Subcutaneous abdominal adipose tissue (tissue), 5 donors: ENCODE data around the gene PPP2R5B.

Experiments used
- H3K27ac ChIP-seq: one replicate; pipeline ENCODE4 v1.7.0; 2013; ENCODE audit warnings: low read depth, mild to moderate bottlenecking, inconsistent platforms, low read length, moderate library complexity
- H3K27me3 ChIP-seq, 5 donors: one replicate each; pipeline ENCODE4 v1.7.0; 2013; ENCODE audit warnings: low read length in 5 of 5, inconsistent platforms in 1 of 5; ENCODE audit not compliant: control insufficient read depth in 5 of 5, insufficient read depth in 4 of 5
- H3K36me3 ChIP-seq, 5 donors: one replicate each; pipeline ENCODE4 v1.7.0; 2013; ENCODE audit warnings: low read length in 5 of 5; ENCODE audit not compliant: control insufficient read depth in 5 of 5, insufficient read depth in 5 of 5
- H3K4me1 ChIP-seq, 5 donors: one replicate each; pipeline ENCODE4 v1.7.0; 2013; ENCODE audit warnings: low read length in 5 of 5, mild to moderate bottlenecking in 3 of 5, moderate library complexity in 1 of 5; ENCODE audit not compliant: control insufficient read depth in 5 of 5, insufficient read depth in 5 of 5
- H3K4me3 ChIP-seq, 5 donors: one replicate each; pipeline ENCODE4 v1.7.0; 2013; ENCODE audit warnings: low read length in 5 of 5, low read depth in 1 of 5
- H3K9ac ChIP-seq, 5 donors: one replicate each; pipeline ENCODE4 v1.7.0; 2013; ENCODE audit warnings: low read length in 5 of 5, mild to moderate bottlenecking in 4 of 5, moderate library complexity in 3 of 5
- H3K9me3 ChIP-seq, 5 donors: one replicate each; pipeline ENCODE4 v1.7.0; 2013; ENCODE audit warnings: low read length in 5 of 5; ENCODE audit not compliant: control insufficient read depth in 5 of 5
- donor health status: healthy.
- donor health status: healthy.
- donor health status: healthy.
- donor health status: healthy.
- donor health status: healthy.

Gene PPP2R5B

DNA sequence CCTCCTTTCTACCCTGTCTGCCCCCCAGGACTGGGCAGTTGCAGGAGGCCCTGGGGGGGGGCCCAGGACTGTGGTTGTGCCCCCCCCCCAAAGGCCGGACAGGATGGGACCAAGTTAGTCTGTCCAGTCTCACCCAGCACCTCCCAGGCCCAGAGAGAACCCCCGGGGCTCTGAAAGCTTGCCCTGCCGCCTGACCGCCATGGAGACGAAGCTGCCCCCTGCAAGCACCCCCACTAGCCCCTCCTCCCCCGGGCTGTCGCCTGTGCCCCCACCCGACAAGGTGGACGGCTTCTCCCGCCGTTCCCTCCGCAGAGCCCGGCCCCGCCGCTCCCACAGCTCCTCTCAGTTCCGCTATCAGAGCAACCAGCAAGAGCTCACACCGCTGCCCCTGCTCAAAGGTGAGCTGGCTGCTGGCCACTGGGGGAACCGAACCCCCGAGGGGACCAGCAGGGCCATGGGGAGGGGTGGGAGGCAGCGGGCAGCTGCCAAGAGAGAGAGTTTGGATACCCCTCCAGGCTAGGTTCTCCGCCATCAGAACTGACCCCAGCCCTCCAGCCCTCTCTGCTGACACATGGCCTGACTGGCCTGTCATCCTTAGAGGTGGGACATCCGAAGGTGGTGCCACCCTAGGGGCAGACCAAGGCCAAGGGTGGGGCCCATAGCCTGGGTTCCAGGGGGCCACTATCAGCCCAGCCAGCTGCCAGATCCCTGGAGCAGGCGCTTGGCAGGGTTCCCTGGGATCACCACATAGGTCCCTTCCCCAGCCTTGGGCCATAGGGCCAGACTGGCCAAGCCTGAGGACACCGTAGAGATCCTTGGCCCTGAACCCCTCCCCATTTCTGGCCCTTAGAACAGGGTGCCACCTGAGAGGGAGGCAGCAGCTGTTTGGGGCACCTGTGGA lies 1.3 kb downstream of the PPP2R5B start:
- H3K9me3 ChIP-seq, result no peaks in the 10 kb centered on the region
- peaks cover 0 to 41% (median 31%) of the 10 kb centered on the region in 5 donors for H3K36me3 ChIP-seq
- H3K9ac ChIP-seq, result peak overlapping the region; percentile 38 to 97 (median 86)
- peak overlapping the region; percentile 79 to 89 (median 86) for H3K4me3 ChIP-seq
- no peak overlapping the region for H3K27ac ChIP-seq
- H3K27me3 ChIP-seq, result no peaks in the 10 kb centered on the region
- H3K4me1 ChIP-seq, result peaks cover 3 to 32% (median 30%) of the 10 kb centered on the region in 5 donors

DNA sequence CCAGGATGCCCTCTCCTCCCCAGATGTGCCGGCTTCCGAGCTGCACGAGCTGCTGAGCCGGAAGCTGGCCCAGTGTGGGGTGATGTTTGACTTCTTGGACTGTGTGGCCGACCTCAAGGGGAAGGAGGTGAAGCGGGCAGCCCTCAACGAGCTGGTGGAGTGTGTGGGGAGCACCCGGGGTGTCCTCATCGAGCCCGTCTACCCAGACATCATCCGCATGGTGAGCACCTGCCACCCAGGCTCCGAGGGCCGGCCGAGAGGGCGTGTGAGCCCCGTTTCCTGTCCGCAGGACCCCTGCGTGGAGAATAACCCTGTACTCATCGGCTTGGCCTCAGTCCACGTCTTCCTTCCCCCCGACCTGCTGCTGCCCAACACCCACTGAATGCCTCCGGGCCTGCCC lies 2.2 kb downstream of the PPP2R5B start:
- Histone ChIP-seq H3K9me3 (no peaks in the 10 kb centered on the region), H3K27ac (no peak overlapping the region), H3K9ac (peak overlapping the region in 1 of 5 donors; percentile 28), H3K4me1 (peaks cover 3 to 32% (median 30%) of the 10 kb centered on the region in 5 donors), H3K27me3 (no peaks in the 10 kb centered on the region), H3K4me3 (no peak overlapping the region), H3K36me3 (peaks cover 0 to 50% (median 40%) of the 10 kb centered on the region in 5 donors)

DNA sequence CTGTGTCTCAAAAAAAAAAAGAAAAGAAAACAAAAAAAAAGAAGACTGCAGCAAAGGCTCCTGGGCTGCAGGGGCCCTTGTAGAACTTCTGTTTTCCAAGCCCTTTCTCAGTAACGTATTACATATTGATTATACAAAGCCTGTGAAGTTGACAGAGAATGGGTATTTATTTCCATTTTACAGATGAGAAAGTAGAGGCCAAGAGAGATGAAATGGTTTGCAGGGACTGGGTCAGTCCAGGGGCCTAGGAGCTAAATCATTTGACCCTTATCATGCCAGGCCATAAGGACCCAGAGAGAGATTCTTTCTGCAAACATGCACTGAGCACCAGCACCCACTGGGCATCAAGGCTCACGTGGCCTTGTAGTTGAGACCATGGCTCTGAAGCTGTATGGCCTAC lies 4.5 kb downstream of the PPP2R5B start:
- Histone ChIP-seq H3K4me1 (peaks cover under 1 to 25% (median 22%) of the 10 kb centered on the region in 5 donors), H3K27me3 (no peaks in the 10 kb centered on the region), H3K27ac (no peak overlapping the region), H3K36me3 (peaks cover 0 to 72% (median 63%) of the 10 kb centered on the region in 5 donors), H3K9me3 (no peaks in the 10 kb centered on the region), H3K9ac (no peak overlapping the region), H3K4me3 (no peak overlapping the region)

DNA sequence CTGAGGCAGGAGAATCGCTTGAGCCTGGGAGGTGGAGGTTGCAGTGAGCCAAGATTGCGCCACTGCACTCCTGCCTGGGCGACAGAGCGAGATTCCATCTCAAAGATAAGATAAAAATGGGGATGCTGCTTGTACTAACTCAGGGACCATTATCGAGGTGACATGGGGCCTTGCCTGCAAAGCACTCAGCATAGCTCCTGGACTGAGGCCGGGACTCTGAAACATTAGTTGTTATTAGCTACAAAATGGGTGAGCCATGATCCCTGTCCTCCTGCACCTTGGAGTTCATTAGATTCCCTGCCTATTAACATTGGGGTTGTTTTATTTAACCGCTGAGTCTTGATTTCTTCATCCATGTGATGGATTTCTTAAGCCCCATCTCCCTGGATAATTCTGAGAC lies 5.1 kb downstream of the PPP2R5B start:
- peaks cover 0 to 79% (median 70%) of the 10 kb centered on the region in 5 donors for H3K36me3 ChIP-seq
- H3K4me3 ChIP-seq, result no peak overlapping the region
- no peak overlapping the region for H3K9ac ChIP-seq
- no peaks in the 10 kb centered on the region for H3K9me3 ChIP-seq
- peaks cover 0 to 20% (median 17%) of the 10 kb centered on the region in 5 donors for H3K4me1 ChIP-seq
- H3K27ac ChIP-seq, result no peak overlapping the region
- no peaks in the 10 kb centered on the region for H3K27me3 ChIP-seq

DNA sequence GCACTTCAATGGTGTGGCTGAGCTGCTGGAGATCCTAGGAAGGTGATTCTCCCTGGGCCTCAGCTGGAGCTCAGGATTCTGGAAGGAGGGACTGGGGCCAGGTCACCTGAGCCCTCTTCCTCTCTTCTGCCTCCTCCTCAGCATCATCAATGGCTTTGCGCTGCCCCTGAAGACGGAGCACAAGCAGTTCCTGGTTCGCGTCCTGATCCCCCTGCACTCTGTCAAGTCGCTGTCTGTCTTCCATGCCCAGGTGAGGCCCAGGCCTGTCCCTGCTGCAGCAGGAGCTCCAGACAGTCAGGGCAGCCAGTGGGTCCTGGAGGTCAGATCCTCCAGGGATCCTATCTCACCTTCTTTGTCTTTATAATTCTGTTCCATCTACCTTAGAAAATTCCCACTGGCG lies 5.9 kb downstream of the PPP2R5B start:
- Histone ChIP-seq H3K9ac (no peak overlapping the region), H3K4me3 (no peak overlapping the region), H3K9me3 (no peaks in the 10 kb centered on the region), H3K4me1 (peaks cover 0 to 15% (median 12%) of the 10 kb centered on the region in 5 donors), H3K36me3 (peaks cover 0 to 86% (median 77%) of the 10 kb centered on the region in 5 donors), H3K27me3 (no peaks in the 10 kb centered on the region), H3K27ac (no peak overlapping the region)

DNA sequence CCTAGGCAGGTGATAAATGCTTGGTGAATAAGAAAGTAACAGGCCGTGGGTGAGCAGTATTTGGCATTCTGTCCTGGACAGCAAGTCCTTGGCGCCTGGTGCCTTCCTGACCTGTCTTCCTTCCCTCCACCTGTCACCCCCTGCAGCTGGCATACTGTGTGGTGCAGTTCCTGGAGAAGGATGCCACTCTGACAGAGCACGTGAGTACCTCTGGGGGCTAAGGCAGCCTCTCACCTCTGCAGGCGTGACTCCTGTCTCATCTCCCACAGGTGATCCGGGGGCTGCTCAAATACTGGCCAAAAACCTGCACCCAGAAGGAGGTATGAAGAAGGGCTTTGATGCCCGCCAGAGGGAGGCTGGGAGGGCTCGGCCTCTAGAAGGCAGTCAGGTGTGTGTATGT lies 6.8 kb downstream of the PPP2R5B start:
- peaks cover 0 to 90% (median 77%) of the 10 kb centered on the region in 5 donors for H3K36me3 ChIP-seq
- H3K9ac ChIP-seq, result no peak overlapping the region
- no peak overlapping the region for H3K27ac ChIP-seq
- H3K4me1 ChIP-seq, result peaks cover 0 to 5% (median 2%) of the 10 kb centered on the region in 5 donors
- no peak overlapping the region for H3K4me3 ChIP-seq
- H3K9me3 ChIP-seq, result no peaks in the 10 kb centered on the region
- no peaks in the 10 kb centered on the region for H3K27me3 ChIP-seq

DNA sequence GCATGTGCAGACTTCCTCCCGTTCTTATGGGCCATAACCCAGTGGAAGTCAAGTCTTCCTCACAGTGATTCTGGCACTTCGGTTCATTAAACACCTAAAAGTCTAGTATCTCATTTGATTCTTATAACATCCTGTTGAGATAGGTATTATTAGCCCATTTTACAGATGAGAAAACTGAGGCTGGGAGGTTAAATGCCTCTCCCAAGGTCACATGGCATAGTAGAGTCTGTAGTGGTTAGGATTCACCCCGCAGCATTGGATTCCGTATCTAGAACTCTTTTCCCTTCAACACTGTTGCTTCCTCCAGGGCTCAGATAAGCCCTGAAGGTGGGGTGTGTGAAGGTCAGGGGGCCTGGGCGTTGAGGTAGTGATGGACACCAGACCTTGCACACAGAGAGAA lies 7.8 kb downstream of the PPP2R5B start:
- Histone ChIP-seq H3K9ac (no peak overlapping the region), H3K4me3 (no peak overlapping the region), H3K36me3 (peaks cover 0 to 81% (median 72%) of the 10 kb centered on the region in 5 donors), H3K4me1 (no peaks in the 10 kb centered on the region), H3K27ac (no peak overlapping the region), H3K27me3 (no peaks in the 10 kb centered on the region), H3K9me3 (no peaks in the 10 kb centered on the region)

DNA sequence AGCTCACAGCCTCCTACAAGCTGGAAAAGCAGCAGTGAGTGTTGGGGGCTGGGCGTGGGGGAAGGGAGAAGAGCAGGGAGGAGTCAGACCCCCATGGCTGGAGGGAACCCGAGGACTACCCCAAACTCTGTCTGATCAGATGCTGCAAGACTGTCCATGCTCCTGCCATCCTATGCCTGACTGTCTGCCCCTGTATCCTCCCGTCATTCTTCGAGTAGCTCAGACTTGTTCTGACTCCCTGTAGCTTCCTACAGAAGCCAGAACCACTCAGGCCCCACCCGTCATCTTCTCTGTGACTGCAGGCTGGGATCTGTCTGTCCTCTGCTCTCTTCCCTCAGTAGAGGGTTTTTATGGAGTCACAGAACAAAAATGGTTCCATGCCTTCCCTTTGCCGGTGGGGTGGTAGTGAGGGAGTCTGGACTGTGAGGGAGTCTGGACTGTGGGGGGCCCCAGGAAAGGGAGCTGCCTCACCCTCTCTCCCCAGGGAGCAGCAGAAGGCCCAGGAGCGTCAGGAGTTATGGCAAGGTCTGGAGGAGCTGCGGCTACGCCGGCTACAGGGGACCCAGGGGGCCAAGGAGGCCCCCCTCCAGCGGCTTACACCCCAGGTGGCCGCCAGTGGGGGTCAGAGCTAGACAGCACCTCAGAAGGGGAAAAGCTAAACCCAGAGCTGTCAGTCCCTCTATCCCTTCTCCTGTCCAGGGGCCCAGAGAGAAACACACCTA lies 8.9 kb downstream of the PPP2R5B start:
- H3K9me3 ChIP-seq, result no peaks in the 10 kb centered on the region
- H3K9ac ChIP-seq, result no peak overlapping the region
- H3K4me1 ChIP-seq, result no peaks in the 10 kb centered on the region
- peaks cover 0 to 73% (median 64%) of the 10 kb centered on the region in 5 donors for H3K36me3 ChIP-seq
- no peak overlapping the region for H3K27ac ChIP-seq
- H3K4me3 ChIP-seq, result no peak overlapping the region
- H3K27me3 ChIP-seq, result no peaks in the 10 kb centered on the region

DNA sequence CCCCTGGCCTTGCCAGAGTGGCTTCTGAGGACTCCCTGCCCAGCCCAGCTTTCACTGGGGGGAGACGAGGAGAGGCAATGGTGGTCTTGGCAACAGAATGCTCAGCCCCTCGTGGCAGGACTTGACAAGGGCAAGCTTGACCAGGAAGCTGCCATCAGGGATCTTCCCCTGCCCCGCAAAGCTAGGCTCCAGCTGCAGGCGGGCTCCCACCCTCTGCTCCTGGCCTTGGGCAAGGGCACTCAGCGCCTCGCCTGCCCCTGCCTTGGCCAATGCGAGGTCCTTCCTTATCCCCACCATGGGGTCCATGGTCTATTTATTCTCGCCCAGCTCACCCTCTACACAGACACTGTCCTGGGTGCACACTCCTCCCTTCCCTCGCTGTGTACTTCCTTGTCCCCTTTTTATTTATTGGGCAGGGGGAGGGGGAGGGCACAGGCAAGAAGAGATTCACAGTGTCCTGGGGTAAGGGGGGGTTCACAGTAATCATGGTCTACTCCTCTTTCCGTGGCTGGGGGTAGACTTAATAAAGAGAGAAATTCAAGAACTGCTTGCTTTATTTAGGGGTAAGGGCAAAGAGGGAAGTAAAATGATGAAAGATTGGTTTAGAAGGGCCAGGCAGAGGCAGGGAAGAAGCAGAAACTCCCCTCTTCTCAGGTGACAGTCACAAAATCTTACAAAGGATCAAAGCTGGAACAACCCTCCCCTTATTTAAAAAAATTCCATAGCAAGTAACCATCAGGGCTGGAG lies 9.6 kb downstream of the PPP2R5B start:
- Histone ChIP-seq H3K4me3 (no peak overlapping the region), H3K27me3 (no peaks in the 10 kb centered on the region), H3K4me1 (no peaks in the 10 kb centered on the region), H3K9me3 (no peaks in the 10 kb centered on the region), H3K36me3 (peaks cover 0 to 69% (median 60%) of the 10 kb centered on the region in 5 donors), H3K27ac (no peak overlapping the region), H3K9ac (no peak overlapping the region)
